Breast epithelium (tissue), 3 donors: ENCODE results near the gene LCT.

ENCODE experiments used
- CTCF ChIP-seq, 3 donors: fragments of 450-650 bp; IDR thresholded peaks; one replicate each; pipeline ENCODE4 v1.5.1; 2016 to 2017; ENCODE audit warnings: antibody characterized with exemption in 3 of 3, mild to moderate bottlenecking in 3 of 3, moderate library complexity in 3 of 3
- POLR2A ChIP-seq: fragments of 450-650 bp; IDR thresholded peaks from one replicate; pipeline ENCODE4 v1.6.1; 2016; ENCODE audit warnings: antibody characterized with exemption, mild to moderate bottlenecking, moderate library complexity
- POLR2AphosphoS5 ChIP-seq, 3 donors: sonication (generic); formaldehyde crosslinking; IDR thresholded peaks; one replicate each; pipeline ENCODE4 v1.6.1; 2017; ENCODE audit warnings: antibody characterized with exemption in 3 of 3

GRCh38 chr2:135798275-135798705 lies 38.7 kb downstream of the LCT start:
- TF ChIP-seq CTCF (IDR thresholded peaks at IDR 0.05) = no peak
- TF ChIP-seq POLR2A = no peak
- TF ChIP-seq POLR2AphosphoS5 (IDR thresholded peaks at IDR 0.05) = no peak
